ENCODE data around the gene VPS26A. TPM values are rescaled to one million over a fixed set of nuclear protein-coding genes. Genes with fewer than 3 reads are reported as not detected.
"Not testable (repeated sequence)": the region's sequence is repeated elsewhere in the genome, so short reads cannot be mapped to it uniquely, and the experiment has no call there.

The VPS26A gene
- total RNA-seq, 6 experiments from 2014 or later = 47.9 to 62.8 (median 61.4) TPM

- Mint-ChIP-seq H3K4me3 (no peak overlapping the region), H3K27ac (no peak overlapping the region), H3K36me3 (ENCODE audit: low read depth) (no peaks in the 10 kb centered on the region; the same call in 1 of the 2 replicates), H3K9me3 (no peaks in the 10 kb centered on the region), H3K27me3 (ENCODE audit: insufficient read depth) (no peaks in the 10 kb centered on the region), H3K4me1 (ENCODE audit: low read depth) (peaks cover 11% of the 10 kb centered on the region)
- no peak for DNase-seq
- TF ChIP-seq, protein P1, sequence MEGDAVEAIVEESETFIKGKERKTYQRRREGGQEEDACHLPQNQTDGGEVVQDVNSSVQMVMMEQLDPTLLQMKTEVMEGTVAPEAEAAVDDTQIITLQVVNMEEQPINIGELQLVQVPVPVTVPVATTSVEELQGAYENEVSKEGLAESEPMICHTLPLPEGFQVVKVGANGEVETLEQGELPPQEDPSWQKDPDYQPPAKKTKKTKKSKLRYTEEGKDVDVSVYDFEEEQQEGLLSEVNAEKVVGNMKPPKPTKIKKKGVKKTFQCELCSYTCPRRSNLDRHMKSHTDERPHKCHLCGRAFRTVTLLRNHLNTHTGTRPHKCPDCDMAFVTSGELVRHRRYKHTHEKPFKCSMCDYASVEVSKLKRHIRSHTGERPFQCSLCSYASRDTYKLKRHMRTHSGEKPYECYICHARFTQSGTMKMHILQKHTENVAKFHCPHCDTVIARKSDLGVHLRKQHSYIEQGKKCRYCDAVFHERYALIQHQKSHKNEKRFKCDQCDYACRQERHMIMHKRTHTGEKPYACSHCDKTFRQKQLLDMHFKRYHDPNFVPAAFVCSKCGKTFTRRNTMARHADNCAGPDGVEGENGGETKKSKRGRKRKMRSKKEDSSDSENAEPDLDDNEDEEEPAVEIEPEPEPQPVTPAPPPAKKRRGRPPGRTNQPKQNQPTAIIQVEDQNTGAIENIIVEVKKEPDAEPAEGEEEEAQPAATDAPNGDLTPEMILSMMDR (IDR thresholded peaks at IDR 0.05) = peak; percentile 25; the same call in 1 of the 2 replicates
These were observed 17.3 kb downstream of the VPS26A start for GRCh38 chr10:69141304-69141703.

DNA sequence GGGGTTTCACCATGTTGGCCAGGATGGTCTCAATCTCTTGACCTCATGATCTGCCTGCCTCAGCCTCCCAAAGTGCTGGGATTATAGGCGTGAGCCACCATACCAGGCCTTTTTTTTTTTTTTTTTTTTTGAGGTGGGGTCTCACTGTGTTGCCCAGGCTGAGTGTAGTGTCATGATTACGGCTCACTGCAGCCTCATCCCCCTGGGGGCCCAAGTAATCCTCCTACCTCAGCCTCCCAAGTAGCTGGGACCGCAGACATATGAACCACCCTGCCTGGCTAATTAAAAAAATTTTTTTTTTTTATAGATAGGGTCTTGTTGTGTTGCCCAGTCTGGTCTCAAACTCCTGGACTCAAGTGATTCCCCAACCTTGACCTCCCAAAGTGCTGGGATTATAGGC, 18.1 kb downstream of the VPS26A start:
- H3K4me1 Mint-ChIP-seq (ENCODE audit: low read depth) = peaks cover 17% of the 10 kb centered on the region
- H3K27me3 Mint-ChIP-seq (ENCODE audit: insufficient read depth); H3K27ac Mint-ChIP-seq; H3K9me3 Mint-ChIP-seq; H3K4me3 Mint-ChIP-seq; DNase-seq; H3K36me3 Mint-ChIP-seq (ENCODE audit: low read depth): not testable (repeated sequence)

GRCh38 chr10:69142983-69143382, 19.0 kb downstream of the VPS26A start:
- DNase-seq = no peak
- Mint-ChIP-seq H3K9me3 (no peaks in the 10 kb centered on the region), H3K4me1 (ENCODE audit: low read depth) (peaks cover 17% of the 10 kb centered on the region), H3K36me3 (ENCODE audit: low read depth) (no peaks in the 10 kb centered on the region; the same call in 1 of the 2 replicates), H3K27ac (no peak overlapping the region; the same call in 1 of the 2 replicates), H3K4me3 (no peak overlapping the region), H3K27me3 (ENCODE audit: insufficient read depth) (no peaks in the 10 kb centered on the region)
- TF ChIP-seq, protein P1 (IDR thresholded peaks at IDR 0.05) = no peak

- Mint-ChIP-seq H3K36me3 (ENCODE audit: low read depth) (no peaks in the 10 kb centered on the region; the same call in 1 of the 2 replicates), H3K9me3 (no peaks in the 10 kb centered on the region), H3K4me1 (ENCODE audit: low read depth) (peaks cover 7% of the 10 kb centered on the region), H3K27me3 (ENCODE audit: insufficient read depth) (no peaks in the 10 kb centered on the region), H3K27ac (peak overlapping the region; percentile 13; the same call in 1 of the 2 replicates), H3K4me3 (no peak overlapping the region)
- TF ChIP-seq, protein P1 (IDR thresholded peaks at IDR 0.05) = no peak
- DNase-seq = no peak
These were observed 21.4 kb downstream of the VPS26A start for GRCh38 chr10:69145329-69145728.

- Mint-ChIP-seq H3K27ac (no peak overlapping the region), H3K4me1 (ENCODE audit: low read depth) (peaks cover 7% of the 10 kb centered on the region), H3K4me3 (no peak overlapping the region), H3K27me3 (ENCODE audit: insufficient read depth) (no peaks in the 10 kb centered on the region), H3K36me3 (ENCODE audit: low read depth) (no peaks in the 10 kb centered on the region; the same call in 1 of the 2 replicates), H3K9me3 (no peaks in the 10 kb centered on the region)
- DNase-seq = no peak
- TF ChIP-seq, protein P1 (IDR thresholded peaks at IDR 0.05) = no peak
These were observed 21.9 kb downstream of the VPS26A start for GRCh38 chr10:69145864-69146263.

GRCh38 chr10:69146759-69147158, 22.8 kb downstream of the VPS26A start:
- Mint-ChIP-seq H3K27ac (no peak overlapping the region), H3K4me3 (no peak overlapping the region), H3K36me3 (ENCODE audit: low read depth) (no peaks in the 10 kb centered on the region; the same call in 1 of the 2 replicates), H3K9me3 (no peaks in the 10 kb centered on the region), H3K27me3 (ENCODE audit: insufficient read depth) (no peaks in the 10 kb centered on the region), H3K4me1 (ENCODE audit: low read depth) (peaks cover 7% of the 10 kb centered on the region)
- TF ChIP-seq, protein P1 (IDR thresholded peaks at IDR 0.05) = no peak
- DNase-seq = no peak

All from HFFc6 (cell line).